ENCODE data around the gene CCL17. TPM values are rescaled to one million over a fixed set of nuclear protein-coding genes. Genes with fewer than 3 reads are reported as not detected.
A peak's percentile ranks its signal among the peaks of the same experiment; 100 is the strongest.

CCL17 gene
- total RNA-seq, 1 donor from 2014 or later: not detected

GRCh38 chr16:57367116-57367752 is 37.3 kb upstream of the CCL17 start:
- DNase-seq (ENCODE audit: extremely low spot score, unreplicated experiment): no peak
- no peaks in the 10 kb centered on the region for H3K4me1 Mint-ChIP-seq (ENCODE audit: unreplicated experiment)

GRCh38 chr16:57371494-57372371 is 32.8 kb upstream of the CCL17 start:
- H3K4me3 Mint-ChIP-seq: peak overlapping the region; percentile 78
- peak overlapping the region; percentile 23 for H3K27ac Mint-ChIP-seq

More at GRCh38 chr16:57367116-57367752, 37.3 kb upstream of the CCL17 start:
- Mint-ChIP-seq H3K27me3 (peaks cover 10% of the 10 kb centered on the region), H3K36me3 (no peaks in the 10 kb centered on the region), H3K27ac (no peak overlapping the region), H3K4me3 (no peak overlapping the region), H3K9me3 (no peaks in the 10 kb centered on the region)
- no peak for TF ChIP-seq CTCF (conservative IDR thresholded peaks at IDR 0.05)

DNA sequence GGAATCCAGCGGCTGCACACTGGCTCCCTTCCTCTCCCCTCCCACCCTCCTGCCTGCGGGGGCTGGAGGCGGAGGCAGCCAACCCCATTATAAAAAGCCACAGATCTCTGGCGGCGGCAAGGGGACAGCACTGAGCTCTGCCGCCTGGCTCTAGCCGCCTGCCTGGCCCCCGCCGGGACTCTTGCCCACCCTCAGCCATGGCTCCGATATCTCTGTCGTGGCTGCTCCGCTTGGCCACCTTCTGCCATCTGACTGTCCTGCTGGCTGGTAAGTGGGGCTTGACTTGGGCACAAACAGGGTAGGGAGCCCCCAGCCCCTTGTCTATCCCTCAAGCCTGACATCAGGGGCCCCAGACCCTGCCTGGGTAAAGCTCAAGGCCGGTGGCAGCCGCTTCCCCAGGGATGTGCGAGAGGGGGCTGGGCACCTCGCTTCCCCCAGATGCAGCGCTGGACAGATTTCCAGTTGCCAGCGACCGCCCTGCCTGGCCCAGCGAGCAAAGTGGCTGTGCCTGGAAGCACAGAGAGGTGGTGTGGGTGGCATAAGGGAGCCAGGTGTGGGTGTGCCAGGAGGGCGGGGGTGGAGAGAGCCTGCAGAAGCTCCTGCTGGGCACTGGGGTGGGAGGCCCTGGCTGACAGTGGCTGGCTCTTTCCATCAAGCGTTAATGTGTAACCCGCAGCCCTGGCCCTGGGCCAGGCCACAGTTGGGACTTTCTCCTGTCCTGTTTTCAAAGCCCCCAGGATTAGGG is 32.0 kb upstream of the CCL17 start, which contains the start of gene CX3CL1:
CX3CL1 (plus strand) TSS at position 119 of the 745 bp plus-strand sequence; CDS start at position 198, 79 bp downstream.
- Mint-ChIP-seq H3K4me1 (ENCODE audit: unreplicated experiment) (peaks cover 17% of the 10 kb centered on the region), H3K4me3 (peak within 1 kb of the TSS; percentile 78), H3K27ac (peak within 1 kb of the TSS; percentile 23), H3K36me3 (no peaks in the 10 kb centered on the region), H3K9me3 (no peaks in the 10 kb centered on the region), H3K27me3 (no peaks in the 10 kb centered on the region)
- peak; percentile 31 for TF ChIP-seq CTCF (conservative IDR thresholded peaks at IDR 0.05)
- peak; percentile 78 for DNase-seq (ENCODE audit: extremely low spot score, unreplicated experiment)

More at GRCh38 chr16:57371494-57372371, 32.8 kb upstream of the CCL17 start:
- no peak for DNase-seq (ENCODE audit: extremely low spot score, unreplicated experiment)
- TF ChIP-seq CTCF (conservative IDR thresholded peaks at IDR 0.05): no peak
- Mint-ChIP-seq H3K9me3 (no peaks in the 10 kb centered on the region), H3K4me1 (ENCODE audit: unreplicated experiment) (peaks cover 13% of the 10 kb centered on the region), H3K27me3 (peaks cover 4% of the 10 kb centered on the region), H3K36me3 (no peaks in the 10 kb centered on the region)

DNA sequence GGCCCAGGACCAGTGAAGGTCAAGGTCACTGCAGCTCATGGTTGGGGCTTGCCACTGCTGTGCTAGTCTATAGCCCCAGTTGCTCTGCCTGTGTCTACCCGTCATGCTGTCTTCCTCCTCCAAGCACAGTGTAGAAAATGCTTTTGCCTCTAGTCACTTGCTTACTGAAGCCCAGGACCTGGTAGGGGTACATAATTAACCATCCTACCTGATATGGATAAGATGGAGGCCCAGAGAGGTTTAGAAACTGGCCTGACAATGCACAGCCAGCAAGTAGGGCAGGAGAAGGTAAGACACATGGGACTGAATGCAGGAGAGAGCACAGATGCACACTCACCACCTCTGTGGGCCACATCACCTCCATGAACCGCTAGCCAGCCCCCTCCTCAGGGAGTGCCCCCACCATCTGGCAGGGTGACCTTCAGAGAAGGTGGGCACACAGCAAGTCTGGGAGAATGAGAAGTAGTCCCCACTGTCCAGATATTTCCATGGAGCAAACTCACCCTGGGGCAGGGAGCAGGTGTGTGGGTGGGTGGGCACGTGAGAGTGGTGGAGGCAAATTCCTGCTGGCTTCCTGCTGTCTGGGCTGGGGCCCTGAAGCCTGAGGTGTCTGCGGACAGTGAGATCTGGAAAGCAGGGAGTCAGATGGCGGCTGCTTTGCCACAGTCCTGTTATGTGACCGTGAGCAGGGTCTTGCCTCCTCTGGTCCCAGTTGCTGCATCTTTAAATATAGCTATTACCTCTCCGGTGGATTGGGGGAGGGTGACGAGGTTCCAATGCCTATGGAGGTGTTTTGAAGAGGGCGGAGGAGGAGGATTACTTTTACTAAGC is 31.2 kb upstream of the CCL17 start:
- TF ChIP-seq CTCF (conservative IDR thresholded peaks at IDR 0.05): no peak
- H3K4me3 Mint-ChIP-seq: peak overlapping the region; percentile 78
- no peak for DNase-seq (ENCODE audit: extremely low spot score, unreplicated experiment)
- no peaks in the 10 kb centered on the region for H3K36me3 Mint-ChIP-seq
- peak overlapping the region; percentile 26 for H3K27ac Mint-ChIP-seq
- no peaks in the 10 kb centered on the region for H3K27me3 Mint-ChIP-seq
- no peaks in the 10 kb centered on the region for H3K9me3 Mint-ChIP-seq
- peaks cover 23% of the 10 kb centered on the region for H3K4me1 Mint-ChIP-seq (ENCODE audit: unreplicated experiment)
